Mononuclear cell (primary cell): ENCODE results near the gene NTRK2. TPM values are rescaled to one million over a fixed set of nuclear protein-coding genes. Genes with fewer than 3 reads are reported as not detected.

Experiments
- H3K27me3 ChIP-seq: 2 replicates; pipeline ENCODE4 v1.6.0; 2011; ENCODE audit warnings: low read length, control low read depth; ENCODE audit not compliant: insufficient read depth
- H3K4me1 ChIP-seq: 2 replicates; pipeline ENCODE4 v1.5.1; 2011; ENCODE audit warnings: mild to moderate bottlenecking, low read length, control low read depth; ENCODE audit not compliant: insufficient read depth
- H3K4me3 ChIP-seq: 2 replicates; pipeline ENCODE4 v1.5.1; 2011; ENCODE audit warnings: mild to moderate bottlenecking, low read length, moderate library complexity
- H3K9me3 ChIP-seq: 2 replicates; pipeline ENCODE4 v1.5.1; 2011; ENCODE audit warnings: low read depth, mild to moderate bottlenecking, control low read depth, low read length
- total RNA-seq: library from RNA; depleted of rRNA; stranded (reverse); fragments of >200 nt; gene quantifications from one replicate; pipeline ENCODE4 v1.2.3, GENCODE V29; 2012

NTRK2 gene
- 0.10 TPM for total RNA-seq

GRCh38 chr9:84669288-84670137 is at the start of gene NTRK2:
NTRK2 (plus strand) TSS chr9:84669729; CDS start chr9:84670749, 1,020 bp downstream.
- peaks cover 21% of the 10 kb centered on the region for H3K4me1 ChIP-seq
- H3K4me3 ChIP-seq = no peak within 1 kb of the TSS
- H3K9me3 ChIP-seq = no peaks in the 10 kb centered on the region
- peaks cover 80% of the 10 kb centered on the region for H3K27me3 ChIP-seq

DNA sequence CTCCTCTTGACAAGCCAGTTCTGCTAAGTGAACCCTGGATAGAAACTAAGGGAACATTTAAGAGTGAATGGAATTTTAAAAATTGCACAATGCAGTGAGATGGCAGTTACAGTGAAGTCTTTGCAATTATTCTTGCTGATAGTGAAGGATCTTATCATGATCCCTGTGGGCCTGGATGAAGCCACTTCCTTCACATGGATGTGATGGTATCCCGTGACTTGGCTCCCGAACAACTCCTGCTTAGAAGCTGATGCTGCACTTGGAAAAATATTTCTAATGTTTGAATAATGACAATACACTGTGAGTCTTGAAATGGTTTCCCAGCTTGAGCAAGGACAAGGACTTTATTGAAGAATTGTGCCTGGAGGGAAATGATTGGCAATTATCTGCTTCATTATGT is 49.2 kb upstream of the NTRK2 start:
- no peaks in the 10 kb centered on the region for H3K9me3 ChIP-seq
- H3K4me1 ChIP-seq = no peaks in the 10 kb centered on the region

GRCh38 chr9:84621811-84622210 is 47.7 kb upstream of the NTRK2 start:
- no peaks in the 10 kb centered on the region for H3K9me3 ChIP-seq
- no peak overlapping the region for H3K4me3 ChIP-seq
- no peaks in the 10 kb centered on the region for H3K4me1 ChIP-seq
- H3K27me3 ChIP-seq = no peaks in the 10 kb centered on the region

More for the DNA sequence above, 49.2 kb upstream of the NTRK2 start:
- no peak overlapping the region for H3K4me3 ChIP-seq
- no peaks in the 10 kb centered on the region for H3K27me3 ChIP-seq

GRCh38 chr9:84622981-84623380 is 46.5 kb upstream of the NTRK2 start:
- H3K27me3 ChIP-seq = no peaks in the 10 kb centered on the region
- H3K9me3 ChIP-seq = no peaks in the 10 kb centered on the region
- no peak overlapping the region for H3K4me3 ChIP-seq
- H3K4me1 ChIP-seq = no peaks in the 10 kb centered on the region

GRCh38 chr9:84636436-84636835 is 33.1 kb upstream of the NTRK2 start:
- Histone ChIP-seq H3K4me3 (no peak overlapping the region), H3K27me3 (no peaks in the 10 kb centered on the region), H3K9me3 (no peaks in the 10 kb centered on the region), H3K4me1 (no peaks in the 10 kb centered on the region)

DNA sequence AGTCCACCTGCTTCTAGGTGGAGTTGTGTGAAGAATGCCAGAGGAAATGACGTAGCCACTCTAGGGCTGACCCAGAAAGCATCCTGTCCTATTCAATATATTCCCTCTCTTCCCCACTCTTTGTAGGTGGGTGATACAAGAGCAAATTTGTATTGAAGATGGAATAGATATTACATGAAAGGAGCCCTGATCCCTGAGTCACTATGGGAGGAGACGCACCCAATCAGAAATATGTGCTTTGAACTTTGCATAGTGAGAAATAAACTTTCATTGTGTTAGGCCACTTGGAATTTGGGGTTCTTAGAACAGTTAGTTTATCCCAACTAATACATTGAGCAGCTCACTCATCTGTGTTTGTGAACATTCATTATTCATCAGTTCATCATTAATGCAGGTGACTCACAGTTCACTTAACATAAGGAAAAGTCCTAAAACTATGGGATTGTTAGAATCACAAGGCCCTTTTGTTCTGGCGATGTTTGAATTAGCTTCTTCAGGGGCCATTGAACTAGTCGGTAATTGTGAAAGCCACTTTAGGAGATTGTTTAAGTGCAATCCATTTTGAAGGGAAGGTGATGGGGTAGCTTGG is 26.9 kb upstream of the NTRK2 start:
- Histone ChIP-seq H3K4me3 (no peak overlapping the region), H3K9me3 (no peaks in the 10 kb centered on the region), H3K27me3 (no peaks in the 10 kb centered on the region), H3K4me1 (no peaks in the 10 kb centered on the region)

DNA sequence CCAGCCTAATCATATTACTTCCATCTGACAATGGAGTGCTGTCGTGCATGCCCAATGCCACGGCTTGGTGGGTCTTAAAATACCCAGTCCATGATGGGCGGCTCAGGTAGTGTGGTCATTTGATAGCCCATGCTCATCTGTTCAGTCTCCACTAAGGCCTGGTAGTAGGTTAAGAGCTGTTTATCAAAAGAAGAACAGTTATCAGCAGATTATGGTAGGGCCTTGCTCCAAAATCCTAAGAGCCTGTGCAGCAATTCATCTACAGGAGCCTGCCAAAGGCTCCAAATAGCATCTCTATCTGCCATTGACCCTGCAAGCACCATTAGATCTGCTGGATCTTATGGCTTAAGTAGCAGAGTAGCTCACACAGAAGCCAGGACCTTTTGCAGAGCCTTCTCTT is 21.8 kb upstream of the NTRK2 start:
- no peak overlapping the region for H3K4me3 ChIP-seq
- H3K9me3 ChIP-seq = no peaks in the 10 kb centered on the region
- no peaks in the 10 kb centered on the region for H3K27me3 ChIP-seq
- no peaks in the 10 kb centered on the region for H3K4me1 ChIP-seq

DNA sequence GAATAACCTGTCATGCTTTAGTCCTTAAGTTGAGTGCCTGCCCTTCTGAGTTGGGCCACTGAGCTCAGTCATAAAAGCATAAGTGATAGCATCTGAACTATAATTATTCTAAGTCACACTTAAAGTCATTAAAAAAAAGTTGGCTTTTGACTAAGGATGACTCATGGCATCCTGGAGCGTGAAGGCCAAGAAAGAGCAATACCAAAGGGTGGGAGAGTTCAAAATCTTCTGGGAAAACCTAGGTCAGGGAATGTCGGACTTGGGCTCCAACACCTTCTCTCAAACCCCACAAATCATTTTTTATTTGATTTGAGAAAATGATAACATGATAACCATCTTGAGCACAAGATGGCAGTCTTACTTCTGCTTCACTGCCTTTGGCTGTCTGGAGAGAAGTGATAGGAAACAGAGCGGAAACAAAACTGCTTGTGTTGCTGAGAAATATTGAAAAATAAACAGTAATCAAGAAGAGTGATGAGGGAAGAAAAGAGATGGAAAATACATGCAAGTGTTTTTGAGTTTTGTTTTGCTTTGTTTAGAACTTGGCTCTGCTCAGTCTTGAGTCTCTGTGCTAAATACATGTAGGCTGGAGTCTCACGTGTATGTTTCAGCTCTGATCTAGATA is 16.9 kb upstream of the NTRK2 start:
- H3K4me3 ChIP-seq = no peak overlapping the region
- no peaks in the 10 kb centered on the region for H3K9me3 ChIP-seq
- H3K4me1 ChIP-seq = no peaks in the 10 kb centered on the region
- no peaks in the 10 kb centered on the region for H3K27me3 ChIP-seq

GRCh38 chr9:84655447-84655846 is 14.1 kb upstream of the NTRK2 start:
- Histone ChIP-seq H3K9me3 (no peaks in the 10 kb centered on the region), H3K4me1 (no peaks in the 10 kb centered on the region), H3K4me3 (no peak overlapping the region), H3K27me3 (no peaks in the 10 kb centered on the region)

DNA sequence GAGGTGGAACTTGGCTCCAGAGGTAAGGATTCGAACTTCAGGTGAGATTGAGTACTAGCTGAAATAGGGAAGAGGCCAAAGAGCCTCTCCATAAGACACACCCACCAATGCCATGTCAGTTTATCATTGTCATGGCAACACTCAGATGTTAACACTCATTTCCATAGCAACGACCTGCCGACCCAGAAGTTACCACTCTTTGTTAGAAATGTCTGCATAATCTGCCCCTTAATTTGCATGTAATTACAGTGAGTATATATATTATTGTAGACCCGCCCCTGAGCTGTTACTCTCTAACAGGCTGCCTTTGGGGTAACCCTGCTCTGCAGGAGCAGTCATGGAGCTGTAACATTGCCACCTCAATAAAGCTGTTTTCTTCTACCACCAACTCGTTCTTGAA is 10.2 kb upstream of the NTRK2 start:
- Histone ChIP-seq H3K27me3 (no peaks in the 10 kb centered on the region), H3K4me3 (no peak overlapping the region), H3K9me3 (no peaks in the 10 kb centered on the region), H3K4me1 (no peaks in the 10 kb centered on the region)

DNA sequence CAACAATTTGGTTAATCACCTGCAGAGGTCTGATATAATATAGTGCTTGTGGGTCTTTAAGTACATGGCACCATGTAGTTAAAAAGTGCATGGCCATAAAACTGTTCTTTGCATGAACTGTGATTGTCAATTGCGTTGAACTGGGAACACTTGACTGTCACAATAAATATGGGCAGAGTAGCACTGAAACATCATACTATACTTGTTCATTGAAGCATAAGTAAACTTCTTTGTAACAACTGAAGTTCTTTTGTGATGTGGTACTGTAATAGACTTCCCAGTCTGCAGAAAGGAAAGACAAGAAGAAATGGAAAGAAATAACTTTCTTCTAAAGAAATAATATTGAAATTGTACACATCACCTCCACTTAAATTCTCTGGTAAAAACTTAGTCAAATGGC is 9.8 kb upstream of the NTRK2 start:
- H3K27me3 ChIP-seq = no peaks in the 10 kb centered on the region
- H3K4me1 ChIP-seq = no peaks in the 10 kb centered on the region
- no peaks in the 10 kb centered on the region for H3K9me3 ChIP-seq
- no peak overlapping the region for H3K4me3 ChIP-seq

DNA sequence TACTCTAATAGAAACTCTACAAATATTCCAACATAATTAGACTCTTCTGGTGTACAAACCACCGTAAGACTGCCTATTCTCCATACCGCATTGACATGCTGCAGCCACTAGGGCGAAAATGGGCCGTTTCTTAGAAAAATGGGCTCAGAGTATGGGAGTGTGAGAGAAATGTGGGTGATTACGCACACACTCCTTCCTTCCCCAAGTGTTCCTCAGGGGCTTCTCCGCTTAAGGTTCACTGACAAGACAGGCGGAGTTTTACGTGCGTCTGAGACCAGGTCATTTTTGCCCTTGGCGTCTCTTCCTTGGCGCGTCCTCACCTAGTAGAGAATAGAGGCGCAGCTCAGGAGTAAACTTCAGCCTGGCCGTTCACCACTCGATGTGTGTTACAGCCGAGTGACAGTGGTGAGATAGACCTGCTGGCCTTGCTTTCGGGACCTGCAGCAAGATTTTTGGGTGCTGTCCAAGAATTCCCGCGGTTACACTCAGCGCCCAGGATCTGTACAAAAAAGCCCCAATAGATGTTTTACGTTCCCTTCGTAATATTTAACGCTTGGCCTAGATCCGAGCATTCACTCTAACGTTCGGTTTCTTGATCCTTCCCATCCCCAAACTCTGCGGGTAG is 1.8 kb upstream of the NTRK2 start:
- no peaks in the 10 kb centered on the region for H3K9me3 ChIP-seq
- peaks cover 70% of the 10 kb centered on the region for H3K27me3 ChIP-seq
- H3K4me3 ChIP-seq = no peak overlapping the region

DNA sequence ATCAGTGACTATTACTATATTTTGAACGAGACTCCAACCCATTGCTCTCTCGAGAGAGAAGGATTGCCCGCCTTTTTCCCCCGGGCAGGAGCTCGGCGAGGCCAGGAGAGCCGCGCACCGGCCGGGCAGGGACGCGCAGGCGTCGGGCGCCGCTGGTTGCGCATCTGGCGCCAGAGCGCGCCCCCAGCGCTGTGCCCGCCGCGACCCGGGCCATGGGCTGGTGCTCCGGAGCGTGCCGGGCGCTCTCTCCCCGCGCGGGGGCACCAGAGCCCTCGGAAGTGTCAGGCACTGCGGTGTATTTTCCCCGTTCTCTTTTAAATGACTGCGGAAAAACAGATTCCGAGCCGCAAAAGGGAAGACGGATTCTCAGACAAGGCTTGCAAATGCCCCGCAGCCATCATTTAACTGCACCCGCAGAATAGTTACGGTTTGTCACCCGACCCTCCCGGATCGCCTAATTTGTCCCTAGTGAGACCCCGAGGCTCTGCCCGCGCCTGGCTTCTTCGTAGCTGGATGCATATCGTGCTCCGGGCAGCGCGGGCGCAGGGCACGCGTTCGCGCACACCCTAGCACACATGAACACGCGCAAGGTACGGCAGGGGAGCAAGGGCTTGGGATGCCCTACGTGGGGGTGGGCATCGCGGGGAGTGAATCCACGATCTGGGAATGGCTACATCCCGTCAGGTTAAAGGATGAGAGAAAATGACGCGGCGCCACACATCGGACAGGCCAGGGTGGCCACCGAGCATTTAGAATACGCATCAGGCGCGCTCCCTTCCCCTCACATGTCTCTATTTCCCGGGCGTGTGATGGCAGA is 1.1 kb upstream of the NTRK2 start:
- Histone ChIP-seq H3K27me3 (peaks cover 75% of the 10 kb centered on the region), H3K4me1 (peaks cover 21% of the 10 kb centered on the region), H3K9me3 (no peaks in the 10 kb centered on the region), H3K4me3 (no peak overlapping the region)

More for the DNA sequence above, 1.8 kb upstream of the NTRK2 start:
- H3K4me1 ChIP-seq = peaks cover 21% of the 10 kb centered on the region

DNA sequence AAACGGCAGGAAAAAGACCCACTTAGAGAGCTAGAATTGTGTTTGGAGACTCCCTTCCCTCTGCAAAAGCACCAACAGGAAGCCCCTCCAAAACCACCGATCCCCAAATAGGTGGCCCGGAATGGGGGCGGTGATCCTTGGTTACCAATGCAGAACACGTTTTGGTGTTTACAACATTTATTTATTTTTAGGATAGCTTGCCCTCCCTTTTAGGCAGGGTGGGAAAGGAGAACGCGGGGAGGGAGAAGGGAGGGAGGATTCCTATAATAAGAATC is 579 bp upstream of the NTRK2 start:
- Histone ChIP-seq H3K9me3 (no peaks in the 10 kb centered on the region), H3K4me3 (no peak overlapping the region), H3K27me3 (peaks cover 80% of the 10 kb centered on the region), H3K4me1 (peaks cover 21% of the 10 kb centered on the region)
